ENCODE measurements around the gene SH3BP5L.
"Not testable (repeated sequence)": the region's sequence is repeated elsewhere in the genome, so short reads cannot be mapped to it uniquely, and the experiment has no call there.

Gene SH3BP5L

DNA sequence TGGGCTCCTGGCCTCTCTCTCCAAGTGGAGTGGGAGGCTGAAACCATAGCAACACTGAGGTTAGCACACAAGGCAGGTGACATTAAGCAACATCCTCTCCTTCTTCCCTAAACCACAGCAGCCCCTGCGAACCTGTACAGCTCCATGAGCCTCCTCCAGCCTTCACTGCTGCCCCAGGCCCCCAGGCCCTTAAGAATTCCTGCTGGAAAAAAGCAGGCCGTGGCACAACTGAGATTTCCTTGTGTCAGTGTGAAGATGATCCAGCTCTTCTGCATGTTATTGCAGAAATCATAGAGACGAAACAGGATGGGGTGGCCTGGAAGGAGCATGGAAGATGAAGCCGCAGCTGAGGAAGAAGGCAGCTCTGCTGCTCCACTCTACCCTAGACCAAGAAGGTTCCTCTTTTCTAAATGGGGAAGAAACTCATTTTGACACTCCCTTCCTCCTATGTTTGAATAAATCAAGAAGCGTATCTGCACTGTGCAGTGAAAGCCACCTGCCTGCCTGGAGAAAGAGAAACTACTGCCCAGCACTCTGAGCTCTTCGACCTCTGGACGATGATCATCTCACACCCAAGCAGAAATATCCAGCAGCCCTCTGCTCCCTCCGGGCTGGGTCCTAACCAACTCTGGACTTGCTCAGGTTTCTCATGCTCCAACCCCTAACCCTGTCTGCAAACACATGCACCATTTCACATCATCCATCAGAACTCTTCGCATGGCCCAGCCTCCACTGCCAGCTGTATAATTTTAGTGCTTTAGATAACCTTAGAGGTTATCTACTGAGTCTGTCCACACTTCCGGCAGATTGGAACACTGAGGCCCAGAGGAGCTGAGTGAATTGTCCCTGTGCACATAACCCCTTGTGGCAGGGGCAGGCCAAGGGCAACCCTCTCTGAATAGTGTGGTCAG, 20.7 kb downstream of the SH3BP5L start:
- Histone ChIP-seq H3K4me3 (peak overlapping the region; percentile 16 to 56 (median 34); a peak in 18 of 20 replicates), H4K20me1 (peaks cover 0 to 5% (median 0%) of the 10 kb centered on the region in 11 experiments; a peak in 1 of 22 replicates), H3K4me1 (peaks cover 57 to 66% (median 60%) of the 10 kb centered on the region in 10 experiments), H3K9ac (peak overlapping the region; percentile 8 to 68 (median 57); a peak in 20 of 22 replicates), H3K36me3 (peaks cover 0 to 16% (median 0%) of the 10 kb centered on the region in 11 experiments; a peak in 7 of 22 replicates), H3K9me3 (replicated peaks in 1 of 11) (peaks cover 5 to 33% (median 22%) of the 10 kb centered on the region in 11 experiments; a peak in 19 of 22 replicates), H3K4me2 (peak overlapping the region; percentile 80 to 98 (median 89)), H3K27me3 (no peaks in the 10 kb centered on the region), H3K27ac (peak overlapping the region; percentile 51 to 83 (median 73); a peak in 21 of 22 replicates)
- 0 out of 22 replicates have a peak, but pooled peaks of 3 of the 11 experiments have one; percentile 21 to 46 (median 26) for TF ChIP-seq Cebpa-rat (IDR thresholded peaks at IDR 0.05)

DNA sequence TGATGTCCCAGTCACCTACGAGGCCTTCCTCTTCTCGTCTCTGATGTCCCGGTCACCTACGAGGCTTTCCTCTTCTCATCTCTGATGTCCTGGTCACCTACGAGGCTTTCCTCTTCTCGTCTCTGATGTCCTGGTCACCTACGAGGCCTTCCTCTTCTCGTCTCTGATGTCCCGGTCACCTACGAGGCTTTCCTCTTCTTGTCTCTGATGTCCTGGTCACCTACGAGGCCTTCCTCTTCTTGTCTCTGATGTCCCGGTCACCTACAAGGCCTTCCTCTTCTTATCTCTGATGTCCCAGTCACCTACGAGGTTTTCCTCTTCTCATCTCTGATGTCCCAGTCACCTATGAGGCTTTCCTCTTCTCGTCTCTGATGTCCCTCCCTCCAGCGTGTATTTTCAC, 22.2 kb downstream of the SH3BP5L start:
- H3K36me3 ChIP-seq, H4K20me1 ChIP-seq, H3K9ac ChIP-seq, H3K4me3 ChIP-seq, H3K27me3 ChIP-seq: not testable (repeated sequence)
- peak overlapping the region in 7 of 11 experiments; percentile 14 to 83 (median 77); a peak in 12 of 22 replicates for H3K27ac ChIP-seq
- peak overlapping the region in 5 of 11 experiments; percentile 80 to 98 (median 90); a peak in 10 of 22 replicates for H3K4me2 ChIP-seq
- H3K9me3 ChIP-seq (replicated peaks in 1 of 11): peaks cover 5 to 45% (median 25%) of the 10 kb centered on the region in 11 experiments; a peak in 19 of 22 replicates
- H3K4me1 ChIP-seq: peaks cover 47 to 66% (median 51%) of the 10 kb centered on the region in 10 experiments

GRCh38 chr1:248802454-248802853, 23.3 kb downstream of the SH3BP5L start:
- Histone ChIP-seq H3K4me2 (no peak overlapping the region), H3K4me3 (no peak overlapping the region), H3K9me3 (replicated peaks in 1 of 11) (peaks cover 5 to 55% (median 29%) of the 10 kb centered on the region in 11 experiments; a peak in 19 of 22 replicates), H3K4me1 (peaks cover 36 to 63% (median 40%) of the 10 kb centered on the region in 10 experiments), H3K36me3 (peaks cover 0 to 4% (median 0%) of the 10 kb centered on the region in 11 experiments; a peak in 2 of 22 replicates), H4K20me1 (peaks cover 0 to 5% (median 0%) of the 10 kb centered on the region in 11 experiments; a peak in 1 of 22 replicates), H3K27me3 (no peaks in the 10 kb centered on the region), H3K9ac (no peak overlapping the region), H3K27ac (no peak overlapping the region; a peak in 1 of 22 replicates)
- TF ChIP-seq Cebpa-rat (IDR thresholded peaks at IDR 0.05): no peak

DNA sequence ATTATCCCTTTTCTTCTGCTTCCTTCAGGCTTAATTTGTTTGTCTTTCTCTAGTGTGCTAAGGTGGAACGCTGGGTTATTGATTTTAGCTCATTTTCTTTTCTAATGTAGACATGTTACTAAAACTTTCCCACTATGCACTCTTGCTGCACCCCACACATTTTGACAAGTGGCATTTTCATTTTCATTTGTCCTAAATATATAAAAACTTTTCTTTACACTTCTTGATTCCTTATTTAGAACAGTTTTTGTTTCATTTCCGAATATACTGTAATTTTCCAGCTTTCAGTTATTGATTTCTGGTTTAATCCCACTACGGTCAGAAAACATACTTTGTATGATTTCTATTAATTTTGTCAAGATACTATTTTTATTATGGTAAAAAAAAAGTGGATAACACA, 25.3 kb downstream of the SH3BP5L start:
- no peaks in the 10 kb centered on the region for H3K27me3 ChIP-seq
- no peak overlapping the region for H3K4me3 ChIP-seq

GRCh38 chr1:248798791-248799190, 26.9 kb downstream of the SH3BP5L start:
- H3K9ac ChIP-seq: no peak overlapping the region
- peaks cover 5 to 33% (median 11%) of the 10 kb centered on the region in 10 experiments for H3K4me1 ChIP-seq
- peaks cover 35 to 91% (median 57%) of the 10 kb centered on the region in 11 experiments for H3K9me3 ChIP-seq (replicated peaks in 1 of 11)
- no peak overlapping the region for H3K4me3 ChIP-seq
- no peaks in the 10 kb centered on the region for H4K20me1 ChIP-seq
- H3K4me2 ChIP-seq: peak overlapping the region in 1 of 11 experiments; percentile 40; a peak in 2 of 22 replicates
- peaks cover 0 to 4% (median 0%) of the 10 kb centered on the region in 11 experiments; a peak in 2 of 22 replicates for H3K36me3 ChIP-seq
- no peak for TF ChIP-seq Cebpa-rat (IDR thresholded peaks at IDR 0.05)
- H3K27ac ChIP-seq: no peak overlapping the region
- H3K27me3 ChIP-seq: no peaks in the 10 kb centered on the region

More for the DNA sequence above, 25.3 kb downstream of the SH3BP5L start:
- no peak overlapping the region for H3K9ac ChIP-seq
- peaks cover 18 to 75% (median 45%) of the 10 kb centered on the region in 11 experiments for H3K9me3 ChIP-seq (replicated peaks in 1 of 11)
- peaks cover 0 to 4% (median 0%) of the 10 kb centered on the region in 11 experiments; a peak in 2 of 22 replicates for H3K36me3 ChIP-seq
- H4K20me1 ChIP-seq: peaks cover 0 to 4% (median 0%) of the 10 kb centered on the region in 11 experiments; a peak in 1 of 22 replicates
- no peak overlapping the region for H3K4me2 ChIP-seq
- no peak overlapping the region for H3K27ac ChIP-seq
- TF ChIP-seq Cebpa-rat (IDR thresholded peaks at IDR 0.05): no peak
- peaks cover 16 to 43% (median 20%) of the 10 kb centered on the region in 10 experiments for H3K4me1 ChIP-seq

GRCh38 chr1:248794663-248795062, 31.1 kb downstream of the SH3BP5L start:
- TF ChIP-seq Cebpa-rat (IDR thresholded peaks at IDR 0.05): peak in 8 of 11 experiments; percentile 16 to 82 (median 63); a peak in 11 of 22 replicates

DNA sequence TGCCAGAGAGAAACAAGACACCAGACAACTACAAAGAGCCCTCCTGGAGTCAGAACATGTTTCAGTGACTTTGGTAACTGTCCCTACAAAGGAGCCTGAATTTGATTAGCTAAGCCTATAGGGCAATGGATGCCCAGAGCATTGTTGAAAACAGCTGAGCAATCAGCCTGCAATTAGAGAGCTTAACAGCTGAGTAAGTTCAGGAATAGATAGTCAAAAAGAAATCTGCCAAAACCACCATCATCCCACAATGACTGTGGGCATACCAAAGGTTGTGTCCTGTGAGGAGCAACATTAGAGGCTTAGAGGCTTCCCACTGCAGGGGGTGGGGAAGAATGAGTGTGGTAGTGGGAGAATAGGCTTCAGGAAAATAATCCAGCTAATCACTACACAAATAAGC, 32.1 kb downstream of the SH3BP5L start:
- Histone ChIP-seq H3K27ac (peak overlapping the region in 8 of 11 experiments; percentile 69 to 84 (median 80); a peak in 16 of 22 replicates), H3K9ac (peak overlapping the region in 3 of 11 experiments; percentile 2 to 64 (median 64); a peak in 2 of 22 replicates), H3K27me3 (no peaks in the 10 kb centered on the region), H3K4me2 (peak overlapping the region; percentile 59 to 82 (median 75); a peak in 21 of 22 replicates), H4K20me1 (no peaks in the 10 kb centered on the region), H3K4me1 (peaks cover 34 to 60% (median 56%) of the 10 kb centered on the region in 10 experiments), H3K36me3 (0 out of 22 replicates have a peak, but pooled peaks cover 0 to 4% (median 0%) of the 10 kb centered on the region in 11 experiments), H3K9me3 (replicated peaks in 1 of 11) (peaks cover 29 to 60% (median 44%) of the 10 kb centered on the region in 11 experiments), H3K4me3 (no peak overlapping the region)
- no peak for TF ChIP-seq Cebpa-rat (IDR thresholded peaks at IDR 0.05)

More at GRCh38 chr1:248794663-248795062, 31.1 kb downstream of the SH3BP5L start:
- Histone ChIP-seq H3K4me2 (0 out of 22 replicates have a peak overlapping the region, but pooled peaks of 2 of the 11 experiments have one; percentile 59 to 69), H3K9me3 (replicated peaks in 1 of 11) (peaks cover 29 to 71% (median 45%) of the 10 kb centered on the region in 11 experiments), H3K4me1 (peaks cover 33 to 52% (median 46%) of the 10 kb centered on the region in 10 experiments), H3K27ac (peak overlapping the region in 4 of 11 experiments; percentile 80 to 84 (median 82); a peak in 1 of 22 replicates), H3K4me3 (peak overlapping the region in 1 of 10 experiments; percentile 6; a peak in 1 of 20 replicates)
- not testable (repeated sequence) for H4K20me1 ChIP-seq, H3K27me3 ChIP-seq, H3K9ac ChIP-seq, H3K36me3 ChIP-seq

- Histone ChIP-seq H3K27me3 (no peaks in the 10 kb centered on the region), H3K4me2 (peak overlapping the region; percentile 59 to 82 (median 75)), H3K4me1 (peaks cover 44 to 72% (median 68%) of the 10 kb centered on the region in 10 experiments), H3K27ac (peak overlapping the region in 10 of 11 experiments; percentile 13 to 84 (median 80); a peak in 20 of 22 replicates), H3K9ac (peak overlapping the region in 8 of 11 experiments; percentile 31 to 70 (median 64); a peak in 16 of 22 replicates), H3K4me3 (peak overlapping the region in 1 of 10 experiments; percentile 0; a peak in 4 of 20 replicates), H3K36me3 (0 out of 22 replicates have a peak, but pooled peaks cover 0 to 4% (median 0%) of the 10 kb centered on the region in 11 experiments), H3K9me3 (replicated peaks in 1 of 11) (peaks cover 29 to 50% (median 39%) of the 10 kb centered on the region in 11 experiments), H4K20me1 (no peaks in the 10 kb centered on the region)
- peak in 5 of 11 experiments; percentile 14 to 71 (median 24); a peak in 4 of 22 replicates for TF ChIP-seq Cebpa-rat (IDR thresholded peaks at IDR 0.05)
These were observed 33.4 kb downstream of the SH3BP5L start for GRCh38 chr1:248792342-248792741.

Measured in BLaER1 treated with 17β-estradiol and CSF1 and Interleukin-3, amounts not matched to agents 10 nM and 100 nM (cell line).